H1 (cell line): Measurements from ENCODE around the gene MDC1. TPM values are rescaled to one million over a fixed set of nuclear protein-coding genes. Genes with fewer than 3 reads are reported as not detected.

Experiments used
- CTCF ChIA-PET: fragments of 300-600 bp; sonication (Branson Sonifier 250); formaldehyde crosslinking; loops from one replicate; lab custom pipeline; 2021; ENCODE audit not compliant: partially characterized antibody; lab: Charles Lee
- POLR2A ChIA-PET: fragments of 300-600 bp; sonication (Branson Sonifier 250); formaldehyde crosslinking; loops from one replicate; lab custom pipeline; 2021; ENCODE audit warnings: inconsistent platforms; ENCODE audit not compliant: partially characterized antibody; lab: Charles Lee
- DNase-seq, 2 experiments: peaks; one replicate each; pipeline versions ENCODE4 v3.0.0 to v3.0.0-alpha.2; 2010 to 2022; ENCODE audit warnings: low spot score in 2 of 2, low read depth in 1 of 2, mixed read lengths in 1 of 2
- FAIRE-seq: peaks from 2 replicates; lab custom pipeline; 2011; peaks lifted over from hg19 to GRCh38; lab: Jason Lieb, UNC
- H2AFZ ChIP-seq: 2 replicates; pipeline ENCODE4 v1.8.1; 2012; ENCODE audit warnings: low read length, inconsistent platforms
- H2AK5ac ChIP-seq: 2 replicates; pipeline ENCODE4 v1.6.1; 2013; ENCODE audit warnings: low read depth, low read length
- H2BK120ac ChIP-seq: replicated peaks from 2 replicates; pipeline ENCODE3; 2013; ENCODE audit warnings: low read depth, low read length, inconsistent platforms
- H2BK12ac ChIP-seq: 2 replicates; pipeline ENCODE4 v1.6.1; 2013; ENCODE audit warnings: low read depth, low read length
- H2BK15ac ChIP-seq: 2 replicates; pipeline ENCODE4 v1.6.1; 2013; ENCODE audit warnings: low read length
- H2BK20ac ChIP-seq: 2 replicates; pipeline ENCODE4 v1.6.1; 2013; ENCODE audit warnings: low read length
- H2BK5ac ChIP-seq: 2 replicates; pipeline ENCODE4 v1.6.1; 2013; ENCODE audit warnings: low read depth, low read length
- H3K14ac ChIP-seq: 2 replicates; pipeline ENCODE4 v1.6.1; 2013; ENCODE audit warnings: inconsistent platforms; ENCODE audit not compliant: insufficient read length
- H3K18ac ChIP-seq: 2 replicates; pipeline ENCODE4 v1.6.1; 2013; ENCODE audit warnings: low read length; ENCODE audit errors: extremely low read depth
- H3K23ac ChIP-seq: 2 replicates; pipeline ENCODE4 v1.6.1; 2013; ENCODE audit warnings: inconsistent platforms; ENCODE audit not compliant: insufficient read length
- H3K23me2 ChIP-seq: 2 replicates; pipeline ENCODE4 v1.6.1; 2013; ENCODE audit warnings: low read depth, low read length
- H3K27ac ChIP-seq: 2 replicates; pipeline ENCODE4 v1.6.1; 2011; ENCODE audit warnings: low read depth, low read length, inconsistent platforms
- H3K27me3 ChIP-seq, 4 experiments: replicated peaks in 1 of 4; 1 replicate in 1 of 4; 2 replicates in 3 of 4; pipeline versions ENCODE4 v1.6.1 to v1.8.1; 2011 to 2013; ENCODE audit warnings: low read length in 3 of 4, mild to moderate bottlenecking in 3 of 4, inconsistent platforms in 2 of 4, mixed read lengths in 2 of 4, moderate library complexity in 1 of 4; ENCODE audit not compliant: control insufficient read depth in 3 of 4, insufficient read depth in 3 of 4; ENCODE audit errors: extremely low read depth in 1 of 4
- H3K36me3 ChIP-seq, 4 experiments: 2 replicates each; pipeline versions ENCODE4 v1.6.1 to v1.8.1; 2011 to 2013; ENCODE audit warnings: mild to moderate bottlenecking in 4 of 4, low read length in 3 of 4, moderate library complexity in 2 of 4, control low read depth in 1 of 4, inconsistent platforms in 1 of 4; ENCODE audit not compliant: insufficient read depth in 4 of 4, control insufficient read depth in 2 of 4
- H3K4ac ChIP-seq: replicated peaks from 2 replicates; pipeline ENCODE3; 2013; ENCODE audit warnings: low read length, low read depth, mixed read lengths, inconsistent platforms; ENCODE audit not compliant: insufficient read length
- H3K4me1 ChIP-seq, 4 experiments: replicated peaks in 1 of 4; 1 replicate in 1 of 4; 2 replicates in 3 of 4; pipeline versions ENCODE4 v1.6.1 to v1.8.1; 2011 to 2013; ENCODE audit warnings: low read length in 3 of 4, inconsistent platforms in 2 of 4, mixed read lengths in 1 of 4; ENCODE audit not compliant: insufficient read depth in 4 of 4, control insufficient read depth in 3 of 4
- H3K4me2 ChIP-seq, 2 experiments: 2 replicates each; pipeline versions ENCODE4 v1.6.1 to v1.8.1; 2011 to 2013; ENCODE audit warnings: low read depth in 2 of 2, low read length in 2 of 2, control low read depth in 1 of 2, inconsistent platforms in 1 of 2, mild to moderate bottlenecking in 1 of 2; ENCODE audit not compliant: insufficient read depth in 1 of 2
- H3K4me3 ChIP-seq, 4 experiments: fragments of 200-600, 300-600 bp in 1 of 4; sonication (generic), shearing (Covaris generic), sonication (Bioruptor Twin) in 1 of 4; 2 replicates each; pipeline versions ENCODE4 v1.5.1 to v1.8.1; 2011 to 2016; ENCODE audit warnings: low read length in 4 of 4, low read depth in 3 of 4, control low read depth in 2 of 4, inconsistent platforms in 2 of 4, mild to moderate bottlenecking in 2 of 4, mixed read lengths in 1 of 4, moderate library complexity in 1 of 4; ENCODE audit not compliant: insufficient read depth in 2 of 4; ENCODE audit errors: extremely low read depth in 1 of 4
- H3K56ac ChIP-seq: replicated peaks from 2 replicates; pipeline ENCODE3; 2013; ENCODE audit warnings: low read depth, mild to moderate bottlenecking, mixed read lengths, low read length, inconsistent platforms; ENCODE audit not compliant: insufficient read length
- H3K79me1 ChIP-seq: 2 replicates; pipeline ENCODE4 v1.6.1; 2013; ENCODE audit warnings: low read depth, low read length, control low read depth
- H3K79me2 ChIP-seq, 2 experiments: 2 replicates each; pipeline versions ENCODE4 v1.6.1 to v1.8.1; 2012 to 2013; ENCODE audit warnings: low read length in 2 of 2, mild to moderate bottlenecking in 2 of 2, inconsistent platforms in 1 of 2; ENCODE audit not compliant: insufficient read depth in 2 of 2, control insufficient read depth in 1 of 2
- H3K9ac ChIP-seq, 4 experiments: replicated peaks in 1 of 4; 1 replicate in 1 of 4; 2 replicates in 3 of 4; pipeline versions ENCODE4 v1.6.1 to v1.8.1; 2011 to 2013; ENCODE audit warnings: low read depth in 3 of 4, low read length in 3 of 4, control low read depth in 2 of 4, mild to moderate bottlenecking in 2 of 4, moderate library complexity in 2 of 4, inconsistent platforms in 1 of 4; ENCODE audit errors: extremely low read depth in 1 of 4
- H3K9me3 ChIP-seq, 2 experiments: 2 replicates each; pipeline versions ENCODE4 v1.6.1 to v1.8.1; 2012 to 2013; ENCODE audit warnings: mild to moderate bottlenecking in 2 of 2, moderate library complexity in 2 of 2, control low read depth in 1 of 2, inconsistent platforms in 1 of 2, low read depth in 1 of 2, low read length in 1 of 2, mixed read lengths in 1 of 2; ENCODE audit not compliant: insufficient read depth in 2 of 2
- H4K20me1 ChIP-seq, 2 experiments: replicated peaks in 1 of 2; 2 replicates each; pipeline versions ENCODE3 to v1.8.1; 2011 to 2013; ENCODE audit warnings: inconsistent platforms in 2 of 2, low read length in 2 of 2, mild to moderate bottlenecking in 1 of 2; ENCODE audit not compliant: insufficient read depth in 2 of 2, control insufficient read depth in 1 of 2
- H4K5ac ChIP-seq: 2 replicates; pipeline ENCODE4 v1.6.1; 2013; ENCODE audit warnings: low read length, low read depth, mixed read lengths, inconsistent platforms; ENCODE audit not compliant: insufficient read length
- H4K8ac ChIP-seq: 2 replicates; pipeline ENCODE4 v1.8.0; 2013; ENCODE audit warnings: mild to moderate bottlenecking, moderate library complexity, low read length, inconsistent platforms; ENCODE audit not compliant: insufficient read depth; ENCODE audit errors: extremely low read depth
- H4K91ac ChIP-seq: replicated peaks from 2 replicates; pipeline ENCODE3; 2013; ENCODE audit warnings: low read length, mixed read lengths, inconsistent platforms; ENCODE audit not compliant: insufficient read length
- CBX5 ChIP-seq: fragments of 300-800, 300-1000 bp; sonication (generic); IDR thresholded peaks from 2 replicates; pipeline ENCODE4 v1.7.1; 2016; ENCODE audit warnings: antibody characterized with exemption, low read length, low read depth
- FOSL1 ChIP-seq: IDR thresholded peaks from 2 replicates; pipeline ENCODE4 v1.6.1; 2011; ENCODE audit warnings: mild to moderate bottlenecking, low read depth, low read length, moderate library complexity; ENCODE audit not compliant: insufficient read depth
- HDAC2 ChIP-seq, 2 experiments: fragments of 300-600 bp in 1 of 2; sonication (generic) in 1 of 2; IDR thresholded peaks; 2 replicates each; pipeline ENCODE4 v1.6.1; 2011 to 2012; ENCODE audit warnings: low read depth in 2 of 2, low read length in 2 of 2, mild to moderate bottlenecking in 2 of 2, moderate library complexity in 2 of 2, borderline replicate concordance in 1 of 2, inconsistent platforms in 1 of 2
- HDAC6 ChIP-seq: IDR thresholded peaks from one replicate; pipeline ENCODE4 v1.7.1; 2012; ENCODE audit warnings: low read depth, mild to moderate bottlenecking, inconsistent platforms, low read length, moderate library complexity
- KDM4A ChIP-seq: IDR thresholded peaks from one replicate; pipeline ENCODE4 v1.7.1; 2012; ENCODE audit warnings: low read depth, mild to moderate bottlenecking, moderate library complexity, low read length, inconsistent platforms; ENCODE audit not compliant: severe bottlenecking
- RAD21 ChIP-seq, 2 experiments: IDR thresholded peaks in 1 of 2; conservative IDR thresholded peaks in 1 of 2; 2 replicates each; pipeline ENCODE4 v1.6.1; 2011; ENCODE audit warnings: low read depth in 2 of 2, low read length in 2 of 2, improper control_type of control experiment in 1 of 2, inconsistent platforms in 1 of 2, mild to moderate bottlenecking in 1 of 2, moderate library complexity in 1 of 2
- RNF2 ChIP-seq: fragments of 200-900, 300-1000 bp; sonication (generic); IDR thresholded peaks from 2 replicates; pipeline ENCODE4 v1.7.1; 2016; ENCODE audit warnings: borderline replicate concordance, low read depth, mild to moderate bottlenecking, antibody characterized with exemption, low read length; ENCODE audit not compliant: poor library complexity, severe bottlenecking; ENCODE audit errors: missing control alignments
- SIRT6 ChIP-seq: IDR thresholded peaks from one replicate; pipeline ENCODE4 v1.7.1; 2012; ENCODE audit warnings: low read length, inconsistent platforms
- TAF1 ChIP-seq: IDR thresholded peaks from 2 replicates; pipeline ENCODE4 v1.6.1; 2011; ENCODE audit warnings: mild to moderate bottlenecking, low read depth, low read length
- TBP ChIP-seq: IDR thresholded peaks from 2 replicates; pipeline ENCODE4 v1.6.1; 2011; ENCODE audit warnings: low read depth, low read length, improper control_type of control experiment
- WGBS, 2 experiments: shearing (Covaris generic) in 1 of 2; methylation state at CpG; one replicate each; pipeline versions ENCODE4 v1.1.6 to v1.1.7; 2013 to 2015; ENCODE audit warnings: low lambda C conversion rate in 2 of 2, mixed read lengths in 2 of 2, inconsistent platforms in 1 of 2, low coverage in 1 of 2, missing lambda C conversion rate in 1 of 2; ENCODE audit not compliant: insufficient replicate concordance in 2 of 2, insufficient coverage in 1 of 2, insufficient read length in 1 of 2; ENCODE audit errors: extremely low coverage in 1 of 2, missing lambda C conversion rate in 1 of 2; 5-methylcytosine and 5-hydroxymethylcytosine counted together
- polyA plus RNA-seq, 7 experiments: library from polyadenylated mRNA; depleted of rRNA in 3 of 7; stranded (reverse) in 5 of 7; unstranded in 2 of 7; fragments of >200 nt in 5 of 7; fragments of 200-250 nt in 2 of 7; gene quantifications; 1 replicate in 5 of 7; 2 replicates in 1 of 7; 4 replicates in 1 of 7; pipeline versions ENCODE4 v1.2.1 to v1.2.3, GENCODE V29; 2011 to 2013; ENCODE audit warnings: missing spikeins in 2 of 7, mixed read lengths in 2 of 7
- total RNA-seq: library from RNA; stranded (reverse); fragmentation: NEBNext Ultra II Directional; extraction: Animal tissue kit (Norgen Biotek cat#: 25700); gene quantifications from 2 replicates; pipeline ENCODE4 v1.2.1, GENCODE V29; 2021
- TF ChIP-seq, protein P1 (sequence below): IDR thresholded peaks from 2 replicates; pipeline ENCODE4 v1.6.1; 2011; ENCODE audit warnings: low read length, improper control_type of control experiment

MDC1 gene
- total and polyA plus RNA-seq, 2 of the 8 experiments (the other 6 are each of a cell fraction or from before 2014, with no cell fraction given) = 29.9 to 81.1 TPM

DNA sequence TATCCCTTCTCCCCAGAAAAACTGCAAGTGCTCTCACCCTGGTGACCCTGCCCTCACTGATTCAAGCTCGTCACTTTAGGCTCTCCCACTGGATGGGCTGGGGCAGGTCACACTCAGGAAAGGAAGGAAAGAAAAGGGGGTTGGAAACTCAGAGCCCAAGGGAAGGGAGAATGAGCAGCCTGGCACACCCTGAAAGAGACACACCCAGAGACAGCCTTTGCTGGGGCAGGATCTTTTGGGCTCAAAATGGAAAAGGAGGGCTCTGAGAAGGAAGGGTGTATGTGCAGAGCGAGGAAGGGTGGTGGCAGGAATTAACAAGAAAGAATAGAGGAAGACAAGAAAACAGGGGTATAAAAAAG lies 33.1 kb downstream of the MDC1 start:
- Histone ChIP-seq H4K91ac (no peak overlapping the region), H3K9ac (no peak overlapping the region), H3K14ac (no peak overlapping the region), H4K8ac (no peak overlapping the region), H2AK5ac (no peak overlapping the region), H3K4me3 (peak overlapping the region in 2 of 4 experiments; percentile 5 to 44; a peak in 3 of 8 replicates), H3K27me3 (no peaks in the 10 kb centered on the region), H2BK20ac (no peak overlapping the region), H2BK120ac (no peak overlapping the region), H3K79me1 (peaks cover 4% of the 10 kb centered on the region; the same call in 1 of the 2 replicates), H3K4me1 (peaks cover 7 to 37% (median 24%) of the 10 kb centered on the region in 4 experiments), H3K56ac (no peak overlapping the region), H3K4me2 (peak overlapping the region; percentile 39 to 96; a peak in 3 of 4 replicates), H3K79me2 (peaks cover 0 to 19% of the 10 kb centered on the region in 2 experiments; a peak in 3 of 4 replicates), H2BK15ac (no peak overlapping the region; the same call in 1 of the 2 replicates), H2AFZ (no peak overlapping the region), H2BK5ac (no peak overlapping the region), H2BK12ac (no peak overlapping the region), H3K36me3 (no peaks in the 10 kb centered on the region; a peak in 1 of 8 replicates), H3K9me3 (no peaks in the 10 kb centered on the region), H3K27ac (no peak overlapping the region), H4K20me1 (peaks cover 3 to 8% of the 10 kb centered on the region in 2 experiments), H3K4ac (no peak overlapping the region), H3K23ac (no peak overlapping the region), H3K23me2 (peaks cover 13% of the 10 kb centered on the region), H3K18ac (no peak overlapping the region), H4K5ac (no peak overlapping the region)
- ChIA-PET CTCF (interaction anchor here (1.2 to 11.0 kb wide), 4 partner anchors 15 to 142 kb away, joined by 3 to 147 read pairs (median 9); no protein-coding TSS in a partner anchor), POLR2A (interaction anchor here (0.5 to 18.7 kb wide), 4 partner anchors 36 to 376 kb away, joined by 3 to 388 read pairs (median 3); partner anchors contain the start of genes FLOT1, MDC1 and TUBB)
- DNase-seq (no peak), FAIRE-seq (no peak)
- WGBS, 2 experiments = 72% methylated on average over 2 of the region's 2 CpGs; no CpG with 5 or more reads in 1 of the 2 experiments
- no peak for TF ChIP-seq HDAC6
- no peak for TF ChIP-seq CBX5
- no peak for TF ChIP-seq KDM4A
- TF ChIP-seq SIRT6 = no peak
- TF ChIP-seq RNF2 = no peak
- TF ChIP-seq, protein P1, sequence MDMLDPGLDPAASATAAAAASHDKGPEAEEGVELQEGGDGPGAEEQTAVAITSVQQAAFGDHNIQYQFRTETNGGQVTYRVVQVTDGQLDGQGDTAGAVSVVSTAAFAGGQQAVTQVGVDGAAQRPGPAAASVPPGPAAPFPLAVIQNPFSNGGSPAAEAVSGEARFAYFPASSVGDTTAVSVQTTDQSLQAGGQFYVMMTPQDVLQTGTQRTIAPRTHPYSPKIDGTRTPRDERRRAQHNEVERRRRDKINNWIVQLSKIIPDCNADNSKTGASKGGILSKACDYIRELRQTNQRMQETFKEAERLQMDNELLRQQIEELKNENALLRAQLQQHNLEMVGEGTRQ = no peak
- TF ChIP-seq RAD21 (IDR thresholded peaks at IDR 0.05 in 1 of 2, conservative IDR thresholded peaks at IDR 0.05 in 1 of 2; ENCODE audit: low read depth in 2 of 2, low read length in 2 of 2) = no peak
- no peak for TF ChIP-seq FOSL1
- no peak for TF ChIP-seq HDAC2 (IDR thresholded peaks at IDR 0.05; ENCODE audit: borderline replicate concordance in 1 of 2, low read depth in 2 of 2, low read length in 2 of 2)
- TF ChIP-seq TAF1 = no peak
- TF ChIP-seq TBP = no peak
